Keratinocyte (primary cell): ENCODE results near the gene TSC22D2. TPM values are rescaled to one million over a fixed set of nuclear protein-coding genes. Genes with fewer than 3 reads are reported as not detected.

ENCODE experiments used
- DNase-seq: peaks from one replicate; pipeline ENCODE4 v3.0.0-alpha.2; 2011; ENCODE audit warnings: low read depth, missing footprints, low spot score
- FAIRE-seq: peaks from 2 replicates; lab custom pipeline; 2011; peaks lifted over from hg19 to GRCh38; lab: Jason Lieb, UNC
- H2AFZ ChIP-seq: 2 replicates; pipeline ENCODE4 v1.6.0; 2012; ENCODE audit warnings: low read length, control low read depth, inconsistent platforms; ENCODE audit not compliant: control insufficient read depth
- H3K27ac ChIP-seq: 2 replicates; pipeline ENCODE4 v1.5.1; 2011; ENCODE audit warnings: low read length; ENCODE audit not compliant: control insufficient read depth, insufficient read depth
- H3K27me3 ChIP-seq: 3 replicates; pipeline ENCODE4 v1.6.0; 2011; ENCODE audit warnings: low read length; ENCODE audit not compliant: control insufficient read depth, insufficient read depth; ENCODE audit errors: extremely low read depth
- H3K36me3 ChIP-seq, 2 experiments: 2 replicates in 1 of 2; 3 replicates in 1 of 2; pipeline ENCODE4 v1.5.1; 2011; ENCODE audit warnings: low read length in 2 of 2, mild to moderate bottlenecking in 1 of 2; ENCODE audit not compliant: control insufficient read depth in 2 of 2, insufficient read depth in 2 of 2; ENCODE audit errors: extremely low read depth in 1 of 2
- H3K4me1 ChIP-seq: 3 replicates; pipeline ENCODE4 v1.5.1; 2011; ENCODE audit warnings: low read length; ENCODE audit not compliant: control insufficient read depth, insufficient read depth; ENCODE audit errors: extremely low read depth
- H3K4me2 ChIP-seq: 3 replicates; pipeline ENCODE4 v1.6.0; 2011; ENCODE audit warnings: low read depth, low read length; ENCODE audit not compliant: control insufficient read depth, insufficient read depth; ENCODE audit errors: extremely low read depth
- H3K4me3 ChIP-seq, 3 experiments: fragments of 200-600 bp in 1 of 3; sonication (generic) in 1 of 3; 2 replicates in 2 of 3; 3 replicates in 1 of 3; pipeline ENCODE4 v1.5.1; 2011 to 2016; ENCODE audit warnings: low read length in 3 of 3, mild to moderate bottlenecking in 3 of 3, control low read depth in 2 of 3, inconsistent platforms in 1 of 3, low read depth in 1 of 3, mixed read lengths in 1 of 3, mixed run types in 1 of 3, moderate library complexity in 1 of 3; ENCODE audit not compliant: control insufficient read depth in 2 of 3, insufficient read depth in 2 of 3; ENCODE audit errors: extremely low read depth in 1 of 3
- H3K79me2 ChIP-seq: 2 replicates; pipeline ENCODE4 v1.6.0; 2012; ENCODE audit warnings: low read length; ENCODE audit not compliant: control insufficient read depth, insufficient read depth
- H3K9ac ChIP-seq: 3 replicates; pipeline ENCODE4 v1.6.0; 2011; ENCODE audit warnings: low read length; ENCODE audit not compliant: control insufficient read depth, insufficient read depth; ENCODE audit errors: extremely low read depth
- H3K9me1 ChIP-seq: 3 replicates; pipeline ENCODE4 v1.6.0; 2011; ENCODE audit warnings: low read length; ENCODE audit not compliant: control insufficient read depth, insufficient read depth; ENCODE audit errors: extremely low read depth
- H3K9me3 ChIP-seq: 2 replicates; pipeline ENCODE4 v1.5.1; 2012; ENCODE audit warnings: low read depth, low read length; ENCODE audit not compliant: control insufficient read depth
- H4K20me1 ChIP-seq: 3 replicates; pipeline ENCODE4 v1.6.0; 2011; ENCODE audit warnings: low read length; ENCODE audit not compliant: control insufficient read depth, insufficient read depth; ENCODE audit errors: extremely low read depth
- EZH2 ChIP-seq: IDR thresholded peaks from one replicate; pipeline ENCODE4 v1.6.1; 2012; ENCODE audit warnings: inconsistent platforms, mild to moderate bottlenecking, low read length, moderate library complexity
- dilution Hi-C: fragments of 300-500 bp; cut with MboI; formaldehyde crosslinking; loops from one replicate; pipeline ENCODE4 v1.7.0; 2020; ENCODE audit warnings: low sequenced_read_pairs; ENCODE audit not compliant: extremely low pct_ligation_motif_present
- polyA plus RNA-seq, 5 experiments: library from polyadenylated mRNA; depleted of rRNA in 3 of 5; stranded (reverse) in 3 of 5; stranded (forward) in 1 of 5; unstranded in 1 of 5; fragments of >200 nt; gene quantifications; 1 replicate in 1 of 5; 2 replicates in 3 of 5; 3 replicates in 1 of 5; pipeline versions ENCODE4 v1.2.1 to v1.2.3, GENCODE V29; 2011 to 2012; ENCODE audit warnings: missing spikeins in 2 of 5, low read depth in 1 of 5, low replicate concordance in 1 of 5
- TF ChIP-seq, protein P1 (sequence below), 3 experiments: IDR thresholded peaks in 1 of 3; conservative IDR thresholded peaks in 1 of 3; optimal IDR thresholded peaks in 1 of 3; 2 replicates in 2 of 3; 3 replicates in 1 of 3; pipeline versions ENCODE3 to v1.5.1; 2011; ENCODE audit warnings: low read length in 3 of 3, mild to moderate bottlenecking in 3 of 3, moderate library complexity in 2 of 3, control low read depth in 1 of 3, inconsistent platforms in 1 of 3; ENCODE audit not compliant: insufficient read depth in 2 of 3; ENCODE audit errors: extremely low read depth in 1 of 3

TSC22D2 gene
- polyA plus RNA-seq, 1 donor (not counting 4 experiments of a cell fraction or from before 2014, with no cell fraction given): 22.3 TPM

- H3K79me2 ChIP-seq: peaks cover 54% of the 10 kb centered on the region
- FAIRE-seq: no peak
- peak overlapping the region; percentile 82 for H3K4me2 ChIP-seq
- no peaks in the 10 kb centered on the region for H3K9me3 ChIP-seq
- DNase-seq: no peak
- H3K4me1 ChIP-seq: peaks cover 10% of the 10 kb centered on the region
- peak overlapping the region; percentile 99 to 100 (median 99) for H3K4me3 ChIP-seq
- H3K27me3 ChIP-seq: no peaks in the 10 kb centered on the region
- peak overlapping the region; percentile 94 for H3K9ac ChIP-seq
- dilution Hi-C loops: loop anchor here (25.0 kb wide), 1 partner anchor 172 kb away; no protein-coding TSS in a partner anchor
- H3K27ac ChIP-seq: peak overlapping the region; percentile 95
- H2AFZ ChIP-seq: no peak overlapping the region
- peaks cover 16% of the 10 kb centered on the region for H4K20me1 ChIP-seq
- H3K36me3 ChIP-seq: peaks cover 3 to 25% of the 10 kb centered on the region in 2 experiments
- no peak for TF ChIP-seq EZH2
- TF ChIP-seq, protein P1, sequence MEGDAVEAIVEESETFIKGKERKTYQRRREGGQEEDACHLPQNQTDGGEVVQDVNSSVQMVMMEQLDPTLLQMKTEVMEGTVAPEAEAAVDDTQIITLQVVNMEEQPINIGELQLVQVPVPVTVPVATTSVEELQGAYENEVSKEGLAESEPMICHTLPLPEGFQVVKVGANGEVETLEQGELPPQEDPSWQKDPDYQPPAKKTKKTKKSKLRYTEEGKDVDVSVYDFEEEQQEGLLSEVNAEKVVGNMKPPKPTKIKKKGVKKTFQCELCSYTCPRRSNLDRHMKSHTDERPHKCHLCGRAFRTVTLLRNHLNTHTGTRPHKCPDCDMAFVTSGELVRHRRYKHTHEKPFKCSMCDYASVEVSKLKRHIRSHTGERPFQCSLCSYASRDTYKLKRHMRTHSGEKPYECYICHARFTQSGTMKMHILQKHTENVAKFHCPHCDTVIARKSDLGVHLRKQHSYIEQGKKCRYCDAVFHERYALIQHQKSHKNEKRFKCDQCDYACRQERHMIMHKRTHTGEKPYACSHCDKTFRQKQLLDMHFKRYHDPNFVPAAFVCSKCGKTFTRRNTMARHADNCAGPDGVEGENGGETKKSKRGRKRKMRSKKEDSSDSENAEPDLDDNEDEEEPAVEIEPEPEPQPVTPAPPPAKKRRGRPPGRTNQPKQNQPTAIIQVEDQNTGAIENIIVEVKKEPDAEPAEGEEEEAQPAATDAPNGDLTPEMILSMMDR (optimal IDR thresholded peaks at IDR 0.05 in 1 of 3, IDR thresholded peaks at IDR 0.05 in 1 of 3, conservative IDR thresholded peaks at IDR 0.05 in 1 of 3; ENCODE audit: extremely low read depth in 1 of 3, insufficient read depth in 2 of 3, low read length in 3 of 3): no peak
- no peaks in the 10 kb centered on the region for H3K9me1 ChIP-seq
These were observed 1.0 kb downstream of the TSC22D2 start for GRCh38 chr3:150409125-150409511.

DNA sequence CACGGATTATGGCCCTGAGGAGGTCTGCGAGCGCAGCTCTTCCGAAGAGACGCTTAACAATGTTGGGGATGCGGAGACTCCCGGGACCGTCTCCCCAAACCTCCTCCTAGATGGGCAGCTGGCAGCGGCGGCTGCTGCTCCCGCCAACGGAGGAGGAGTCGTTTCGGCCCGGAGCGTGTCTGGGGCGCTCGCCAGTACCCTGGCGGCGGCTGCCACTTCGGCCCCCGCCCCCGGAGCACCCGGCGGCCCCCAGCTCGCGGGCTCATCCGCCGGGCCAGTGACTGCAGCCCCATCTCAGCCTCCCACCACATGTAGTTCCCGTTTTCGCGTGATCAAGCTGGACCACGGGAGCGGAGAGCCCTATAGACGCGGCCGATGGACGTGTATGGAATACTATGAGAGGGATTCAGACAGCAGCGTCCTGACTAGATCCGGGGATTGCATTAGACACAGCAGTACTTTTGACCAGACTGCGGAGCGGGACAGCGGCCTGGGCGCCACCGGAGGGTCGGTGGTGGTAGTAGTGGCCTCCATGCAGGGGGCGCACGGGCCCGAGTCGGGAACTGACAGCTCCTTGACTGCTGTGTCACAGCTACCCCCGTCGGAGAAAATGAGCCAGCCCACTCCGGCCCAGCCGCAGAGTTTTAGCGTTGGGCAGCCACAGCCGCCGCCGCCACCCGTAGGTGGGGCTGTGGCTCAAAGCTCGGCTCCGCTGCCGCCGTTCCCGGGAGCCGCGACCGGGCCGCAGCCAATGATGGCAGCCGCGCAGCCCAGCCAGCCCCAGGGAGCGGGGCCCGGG, 1.6 kb downstream of the TSC22D2 start:
- dilution Hi-C loops: loop anchor here (25.0 kb wide), 1 partner anchor 172 kb away; no protein-coding TSS in a partner anchor
- H2AFZ ChIP-seq: no peak overlapping the region

More for the DNA sequence above, 1.6 kb downstream of the TSC22D2 start:
- Histone ChIP-seq H3K9me3 (no peaks in the 10 kb centered on the region), H3K4me3 (peak overlapping the region; percentile 99 to 100 (median 99)), H3K36me3 (peaks cover 3 to 25% of the 10 kb centered on the region in 2 experiments), H3K9me1 (no peaks in the 10 kb centered on the region), H3K27ac (peak overlapping the region; percentile 95), H3K9ac (peak overlapping the region; percentile 94), H3K4me1 (peaks cover 15% of the 10 kb centered on the region), H3K79me2 (peaks cover 60% of the 10 kb centered on the region), H3K27me3 (no peaks in the 10 kb centered on the region), H3K4me2 (peak overlapping the region; percentile 82), H4K20me1 (peaks cover 21% of the 10 kb centered on the region)
- TF ChIP-seq, protein P1 (optimal IDR thresholded peaks at IDR 0.05 in 1 of 3, IDR thresholded peaks at IDR 0.05 in 1 of 3, conservative IDR thresholded peaks at IDR 0.05 in 1 of 3; ENCODE audit: extremely low read depth in 1 of 3, insufficient read depth in 2 of 3, low read length in 3 of 3): peak in 2 of 3 experiments; percentile 39 to 48
- TF ChIP-seq EZH2: no peak
- no peak for FAIRE-seq
- no peak for DNase-seq
